Stimulated activated CD8-positive, alpha-beta memory T cell treated with anti-CD3 and anti-CD28 coated beads, Interleukin-15, amount 100 ng/mL, for 48 hours (primary cell): ENCODE data around the gene C6orf120.

Source experiments
- DNase-seq, 2 donors: peaks; one replicate each; pipeline ENCODE4 v3.0.0-alpha.2; 2020; ENCODE audit warnings: low read depth in 2 of 2

Gene C6orf120

GRCh38 chr6:169725125-169726048 is 23.5 kb downstream of the C6orf120 start:
- DNase-seq = no peak

GRCh38 chr6:169726049-169726400 is 24.1 kb downstream of the C6orf120 start:
- DNase-seq = no peak

GRCh38 chr6:169726963-169727362 is 25.0 kb downstream of the C6orf120 start:
- no peak for DNase-seq

GRCh38 chr6:169729961-169730360 is 28.0 kb downstream of the C6orf120 start:
- no peak for DNase-seq

- no peak for DNase-seq
Measured at GRCh38 chr6:169738204-169738975, 36.5 kb downstream of the C6orf120 start.

GRCh38 chr6:169738976-169739529 is 37.1 kb downstream of the C6orf120 start:
- no peak for DNase-seq

- no peak for DNase-seq
Measured at GRCh38 chr6:169741344-169741743, 39.4 kb downstream of the C6orf120 start.

GRCh38 chr6:169745405-169745804 is 43.5 kb downstream of the C6orf120 start:
- DNase-seq = no peak

- DNase-seq = no peak
Measured at GRCh38 chr6:169746556-169746955, 44.6 kb downstream of the C6orf120 start.

- DNase-seq = peak; percentile 92 to 96
Measured at GRCh38 chr6:169751242-169752073, 49.5 kb downstream of the C6orf120 start, which contains the start of the genes DYNLT2 and ERMARD. Gene DYNLT2 (minus strand): TSS chr6:169751572. CDS start chr6:169751458, 114 bp downstream. Gene ERMARD (plus strand): TSS chr6:169751622. CDS start chr6:169751658, 36 bp downstream.

- no peak for DNase-seq
Measured at GRCh38 chr6:169752074-169752623, 50.2 kb downstream of the C6orf120 start.
